Measurements from ENCODE around the gene MAPK7. TPM values are rescaled to one million over a fixed set of nuclear protein-coding genes. Genes with fewer than 3 reads are reported as not detected.

Gene MAPK7
- 1 to 10 TPM; 5.7 to 9.2 (median 6.7) TPM for total RNA-seq
- long read RNA-seq, full-length matches to known transcripts: 1 of 2 reads
- long read RNA-seq, partial matches to known transcripts: 1 of 2 reads
- long read RNA-seq, other reads (novel, unspliced or antisense): 0 of 2 reads

DNA sequence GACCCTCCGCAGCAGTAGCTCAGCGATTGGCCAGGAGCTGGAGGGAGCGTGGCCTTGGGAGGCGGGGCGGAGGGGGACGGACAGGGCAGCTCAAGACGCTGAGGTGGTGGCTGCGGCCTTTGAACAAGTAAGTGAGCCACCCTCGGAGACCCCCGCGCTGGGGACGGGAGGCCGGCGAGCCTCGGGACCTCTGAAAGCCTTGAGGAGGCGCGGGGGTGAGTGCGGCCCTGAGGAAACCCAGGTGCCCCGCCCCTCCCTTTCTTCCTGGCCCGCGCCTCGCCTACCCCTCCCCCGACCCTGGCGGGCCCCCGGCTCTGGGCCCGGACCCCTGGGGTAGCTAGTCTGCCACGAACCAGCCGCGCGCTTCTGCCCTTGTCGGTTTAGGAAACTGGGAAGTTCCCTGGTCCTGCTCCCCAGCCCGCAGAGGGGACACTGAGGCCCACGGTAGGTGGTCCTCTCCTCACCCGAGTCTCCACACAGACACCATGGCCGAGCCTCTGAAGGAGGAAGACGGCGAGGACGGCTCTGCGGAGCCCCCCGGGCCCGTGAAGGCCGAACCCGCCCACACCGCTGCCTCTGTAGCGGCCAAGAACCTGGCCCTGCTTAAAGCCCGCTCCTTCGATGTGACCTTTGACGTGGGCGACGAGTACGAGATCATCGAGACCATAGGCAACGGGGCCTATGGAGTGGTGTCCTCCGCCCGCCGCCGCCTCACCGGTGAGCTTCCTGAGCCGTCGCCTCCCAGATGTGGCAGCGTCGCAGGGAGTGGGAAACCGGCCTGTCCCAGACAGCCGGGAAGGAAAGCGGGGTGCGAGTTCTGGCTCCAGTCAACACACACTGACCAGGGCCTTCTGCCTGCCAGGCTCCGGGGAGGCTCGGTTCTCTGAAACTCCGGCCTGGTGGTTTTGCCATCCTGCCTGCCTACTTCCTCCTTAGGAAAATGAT, at the start of gene MAPK7:
Gene MAPK7, plus strand, starts transcription at position 83 of the 945 bp plus-strand sequence. Its CDS starts 403 bp downstream, at position 486.
- intact Hi-C loops (cut with DNase I): no loop called here
- ATAC-seq (peak in 1 of 4 donors; percentile 2), DNase-seq (peak in 1 of 3 donors; percentile 59)
- TF ChIP-seq, protein P1, sequence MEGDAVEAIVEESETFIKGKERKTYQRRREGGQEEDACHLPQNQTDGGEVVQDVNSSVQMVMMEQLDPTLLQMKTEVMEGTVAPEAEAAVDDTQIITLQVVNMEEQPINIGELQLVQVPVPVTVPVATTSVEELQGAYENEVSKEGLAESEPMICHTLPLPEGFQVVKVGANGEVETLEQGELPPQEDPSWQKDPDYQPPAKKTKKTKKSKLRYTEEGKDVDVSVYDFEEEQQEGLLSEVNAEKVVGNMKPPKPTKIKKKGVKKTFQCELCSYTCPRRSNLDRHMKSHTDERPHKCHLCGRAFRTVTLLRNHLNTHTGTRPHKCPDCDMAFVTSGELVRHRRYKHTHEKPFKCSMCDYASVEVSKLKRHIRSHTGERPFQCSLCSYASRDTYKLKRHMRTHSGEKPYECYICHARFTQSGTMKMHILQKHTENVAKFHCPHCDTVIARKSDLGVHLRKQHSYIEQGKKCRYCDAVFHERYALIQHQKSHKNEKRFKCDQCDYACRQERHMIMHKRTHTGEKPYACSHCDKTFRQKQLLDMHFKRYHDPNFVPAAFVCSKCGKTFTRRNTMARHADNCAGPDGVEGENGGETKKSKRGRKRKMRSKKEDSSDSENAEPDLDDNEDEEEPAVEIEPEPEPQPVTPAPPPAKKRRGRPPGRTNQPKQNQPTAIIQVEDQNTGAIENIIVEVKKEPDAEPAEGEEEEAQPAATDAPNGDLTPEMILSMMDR (IDR thresholded peaks at IDR 0.05): no peak
- TF ChIP-seq POLR2A (IDR thresholded peaks at IDR 0.05): no peak
- Histone ChIP-seq H3K27ac (peak within 1 kb of the TSS; percentile 86 to 94 (median 92)), H3K9me3 (no peaks in the 10 kb centered on the region), H3K27me3 (no peaks in the 10 kb centered on the region), H3K4me1 (peaks cover 0 to 15% (median 7%) of the 10 kb centered on the region in 4 donors), H3K36me3 (peaks cover 0 to 24% (median 6%) of the 10 kb centered on the region in 4 donors), H3K4me3 (peak within 1 kb of the TSS; percentile 65 to 86 (median 85))
- 16% methylated on average over 14 of the region's 69 CpGs for WGBS (ENCODE audit: insufficient coverage, low coverage, low lambda C conversion rate, missing lambda C conversion rate)

DNA sequence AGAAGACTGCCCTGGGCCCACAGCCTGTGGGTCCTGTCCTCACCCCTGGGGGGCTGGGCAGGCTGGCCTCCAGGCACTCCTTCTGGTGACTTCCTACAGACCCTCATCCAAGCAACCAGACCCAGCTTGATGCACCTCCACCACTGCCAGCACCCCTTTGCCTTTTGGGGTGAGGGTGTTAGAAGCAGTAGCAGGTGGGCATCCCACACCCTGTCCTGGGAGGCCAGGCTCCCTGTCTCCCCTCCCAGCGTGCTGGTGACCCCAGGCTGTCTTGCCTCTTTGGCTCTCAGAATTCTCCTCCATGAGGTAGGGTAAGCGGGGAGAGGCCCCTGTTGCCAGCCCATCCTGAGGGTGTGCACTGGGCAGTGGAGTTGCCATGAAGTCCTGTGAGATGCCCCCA, 49.2 kb upstream of the MAPK7 start:
- Histone ChIP-seq H3K36me3 (no peaks in the 10 kb centered on the region), H3K27ac (no peak overlapping the region), H3K27me3 (no peaks in the 10 kb centered on the region), H3K4me1 (no peaks in the 10 kb centered on the region), H3K9me3 (peaks cover 0 to 4% (median 1%) of the 10 kb centered on the region in 4 donors), H3K4me3 (no peak overlapping the region)
- TF ChIP-seq, protein P1 (IDR thresholded peaks at IDR 0.05): no peak
- ATAC-seq (no peak), DNase-seq (peak in 1 of 3 donors; percentile 20)
- no CpG with 5 or more reads among the region's 2 CpGs for WGBS (ENCODE audit: insufficient coverage, low coverage, low lambda C conversion rate, missing lambda C conversion rate)
- intact Hi-C loops (cut with DNase I): no loop called here

DNA sequence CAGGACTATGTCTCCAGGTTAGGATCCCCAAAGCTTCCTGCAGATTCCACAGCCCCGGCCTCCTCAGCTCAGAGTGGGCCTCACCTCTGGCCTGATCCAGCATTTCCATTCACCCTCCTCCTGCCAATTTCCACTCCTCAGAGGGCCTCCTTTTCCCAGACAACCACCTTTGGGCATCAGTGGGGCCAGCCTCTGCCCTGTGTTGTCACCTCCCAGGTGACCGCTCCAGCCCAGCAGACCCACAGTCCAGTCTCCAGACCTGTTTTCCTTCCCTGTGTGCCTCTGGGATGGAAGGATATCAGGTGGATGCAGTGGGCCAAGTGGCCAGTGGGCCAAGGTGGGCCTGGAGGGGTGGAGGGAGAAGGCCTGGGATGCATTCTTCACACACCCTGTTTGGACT, 48.5 kb upstream of the MAPK7 start:
- DNase-seq: peak in 1 of 3 donors; percentile 18

DNA sequence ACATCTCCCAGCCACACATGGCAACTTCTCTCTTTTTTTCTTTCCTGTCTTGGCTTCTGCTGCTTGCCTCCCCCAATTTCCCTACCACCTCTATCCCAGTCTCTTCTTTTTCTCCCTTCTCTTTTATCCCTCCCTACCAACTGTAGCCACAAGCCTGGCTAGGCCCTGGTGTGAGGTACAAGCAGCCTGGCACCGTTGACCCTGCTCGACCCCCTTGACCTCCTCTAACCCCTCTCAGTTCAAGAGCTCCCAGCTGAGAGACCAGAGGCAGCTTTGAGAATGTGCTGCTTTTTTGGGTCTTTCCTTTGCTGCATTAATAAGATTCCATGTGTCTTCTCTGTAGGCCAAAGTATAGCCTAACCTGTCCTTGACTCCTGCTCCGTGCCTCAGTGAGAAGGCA, 48.0 kb upstream of the MAPK7 start:
- DNase-seq (no peak), ATAC-seq (no peak)
- intact Hi-C loops (cut with DNase I): no loop called here
- H3K27me3 ChIP-seq: no peaks in the 10 kb centered on the region
- H3K4me1 ChIP-seq: no peaks in the 10 kb centered on the region
- H3K4me3 ChIP-seq: no peak overlapping the region
- H3K36me3 ChIP-seq: no peaks in the 10 kb centered on the region
- H3K27ac ChIP-seq: no peak overlapping the region
- H3K9me3 ChIP-seq: peaks cover 0 to 4% (median 1%) of the 10 kb centered on the region in 4 donors
- TF ChIP-seq POLR2A (IDR thresholded peaks at IDR 0.05): no peak
- TF ChIP-seq, protein P1 (IDR thresholded peaks at IDR 0.05): no peak
- 75% methylated on average over 3 of the region's 3 CpGs for WGBS (ENCODE audit: insufficient coverage, low coverage, low lambda C conversion rate, missing lambda C conversion rate)

More for the DNA sequence above, 48.5 kb upstream of the MAPK7 start:
- no peaks in the 10 kb centered on the region for H3K27me3 ChIP-seq
- no peak overlapping the region for H3K4me3 ChIP-seq
- no peak for ATAC-seq
- TF ChIP-seq, protein P1 (IDR thresholded peaks at IDR 0.05): no peak
- TF ChIP-seq POLR2A (IDR thresholded peaks at IDR 0.05): no peak
- WGBS (ENCODE audit: insufficient coverage, low coverage, low lambda C conversion rate, missing lambda C conversion rate): 83% methylated on average over 1 of the region's 2 CpGs
- no peaks in the 10 kb centered on the region for H3K36me3 ChIP-seq
- intact Hi-C loops (cut with DNase I): no loop called here
- H3K27ac ChIP-seq: no peak overlapping the region
- H3K4me1 ChIP-seq: no peaks in the 10 kb centered on the region
- peaks cover 0 to 4% (median 1%) of the 10 kb centered on the region in 4 donors for H3K9me3 ChIP-seq
